ENCODE results near the gene NELFB.

- TF ChIP-seq CTCF (conservative IDR thresholded peaks at IDR 0.05; ENCODE audit: low read depth, low read length) = no peak
- no peak for TF ChIP-seq EZH2 (IDR thresholded peaks at IDR 0.05; ENCODE audit: borderline replicate concordance, low read depth, low read length, poor library complexity, severe bottlenecking)
These were observed 22.6 kb upstream of the NELFB start for GRCh38 chr9:137232510-137232909.
